Measurements from ENCODE around the gene GP1BB. TPM values are rescaled to one million over a fixed set of nuclear protein-coding genes. Genes with fewer than 3 reads are reported as not detected.

GP1BB gene
- total RNA-seq, 1 donor from 2014 or later: not detected

DNA sequence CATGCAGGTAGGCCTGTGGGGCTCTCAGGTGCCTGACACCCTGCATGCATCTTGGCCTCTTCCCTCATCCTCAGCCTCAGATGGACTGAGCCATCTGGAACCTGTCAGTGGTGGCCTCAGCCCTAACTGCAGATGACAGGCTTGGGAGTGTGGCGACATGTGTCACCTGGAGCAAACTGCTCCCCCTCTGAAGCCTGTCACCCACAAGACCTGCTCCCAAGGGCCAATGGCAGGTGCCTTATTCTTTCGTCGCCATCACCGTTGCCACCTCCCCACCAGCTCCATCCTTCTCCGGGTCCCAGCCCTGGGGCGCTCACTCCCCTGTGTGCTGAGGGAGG lies 12.6 kb upstream of the GP1BB start:
- H3K36me3 ChIP-seq (ENCODE audit: control insufficient read depth, insufficient read depth, low read length): no peaks in the 10 kb centered on the region
- DNase-seq (ENCODE audit: low read depth) (no peak), FAIRE-seq (no peak)
- no peak overlapping the region for H3K4me3 ChIP-seq (ENCODE audit: low read depth, low read length)
- H3K27me3 ChIP-seq (ENCODE audit: control insufficient read depth, insufficient read depth, low read length): no peaks in the 10 kb centered on the region
- TF ChIP-seq, protein P1, sequence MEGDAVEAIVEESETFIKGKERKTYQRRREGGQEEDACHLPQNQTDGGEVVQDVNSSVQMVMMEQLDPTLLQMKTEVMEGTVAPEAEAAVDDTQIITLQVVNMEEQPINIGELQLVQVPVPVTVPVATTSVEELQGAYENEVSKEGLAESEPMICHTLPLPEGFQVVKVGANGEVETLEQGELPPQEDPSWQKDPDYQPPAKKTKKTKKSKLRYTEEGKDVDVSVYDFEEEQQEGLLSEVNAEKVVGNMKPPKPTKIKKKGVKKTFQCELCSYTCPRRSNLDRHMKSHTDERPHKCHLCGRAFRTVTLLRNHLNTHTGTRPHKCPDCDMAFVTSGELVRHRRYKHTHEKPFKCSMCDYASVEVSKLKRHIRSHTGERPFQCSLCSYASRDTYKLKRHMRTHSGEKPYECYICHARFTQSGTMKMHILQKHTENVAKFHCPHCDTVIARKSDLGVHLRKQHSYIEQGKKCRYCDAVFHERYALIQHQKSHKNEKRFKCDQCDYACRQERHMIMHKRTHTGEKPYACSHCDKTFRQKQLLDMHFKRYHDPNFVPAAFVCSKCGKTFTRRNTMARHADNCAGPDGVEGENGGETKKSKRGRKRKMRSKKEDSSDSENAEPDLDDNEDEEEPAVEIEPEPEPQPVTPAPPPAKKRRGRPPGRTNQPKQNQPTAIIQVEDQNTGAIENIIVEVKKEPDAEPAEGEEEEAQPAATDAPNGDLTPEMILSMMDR (IDR thresholded peaks at IDR 0.05; ENCODE audit: insufficient read depth, low read length, severe bottlenecking): no peak

DNA sequence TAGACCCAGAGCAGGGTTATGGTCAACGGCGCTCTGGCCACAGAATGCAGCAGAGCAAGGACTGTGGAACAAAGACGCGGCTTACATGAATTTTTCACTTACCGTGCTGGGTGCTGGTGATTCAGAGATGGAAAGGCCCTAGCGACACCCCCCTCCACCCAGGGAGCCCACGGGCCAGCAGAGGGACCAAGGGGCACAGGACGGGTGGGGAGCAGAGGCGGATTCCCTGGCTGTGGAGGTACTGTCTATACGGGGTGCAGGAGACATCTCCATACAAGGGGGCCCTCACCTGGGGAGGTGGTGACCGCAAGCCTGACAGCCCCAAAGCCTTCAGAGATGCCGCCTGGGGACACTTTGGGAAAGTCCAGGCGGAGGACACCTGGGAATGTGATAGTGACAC lies 10.1 kb upstream of the GP1BB start:
- Histone ChIP-seq H3K27me3 (ENCODE audit: control insufficient read depth, insufficient read depth, low read length) (no peaks in the 10 kb centered on the region), H3K4me3 (ENCODE audit: low read depth, low read length) (no peak overlapping the region), H3K36me3 (ENCODE audit: control insufficient read depth, insufficient read depth, low read length) (no peaks in the 10 kb centered on the region)
- TF ChIP-seq, protein P1 (IDR thresholded peaks at IDR 0.05; ENCODE audit: insufficient read depth, low read length, severe bottlenecking): no peak
- no peak for FAIRE-seq
- DNase-seq (ENCODE audit: low read depth): no peak

DNA sequence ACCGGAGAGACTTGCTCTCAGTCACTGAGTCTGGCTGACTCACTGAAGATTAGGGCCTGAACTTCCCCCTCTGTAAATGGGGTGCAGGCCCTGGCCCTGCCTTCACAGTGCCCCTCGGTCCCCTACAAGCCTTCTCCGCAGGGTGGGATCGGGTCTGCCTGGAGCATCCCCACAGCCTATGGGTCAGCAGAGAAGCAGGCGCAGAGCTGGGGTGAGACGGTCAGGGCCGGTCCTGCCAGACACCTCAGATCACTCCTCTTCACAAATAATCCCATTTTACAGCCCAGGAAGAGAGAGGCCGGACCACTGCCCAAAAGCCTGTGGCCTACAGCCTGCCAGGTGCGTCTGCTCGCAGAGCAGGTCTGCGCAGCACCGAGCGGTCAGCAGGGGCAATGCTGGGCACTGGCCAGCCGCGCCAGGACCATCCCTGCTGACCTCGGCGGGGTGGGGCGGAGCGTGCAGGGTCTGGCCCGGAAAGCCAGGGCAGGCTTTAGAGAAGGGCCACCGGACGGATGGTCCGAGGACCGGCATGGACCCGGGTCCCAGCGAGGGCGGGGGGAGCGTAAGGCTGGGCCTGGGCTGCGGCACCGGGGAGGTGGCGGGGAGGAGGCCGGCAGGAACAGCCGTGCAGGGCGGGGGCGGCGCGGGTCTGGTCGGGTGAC lies 9.6 kb upstream of the GP1BB start:
- H3K27me3 ChIP-seq (ENCODE audit: control insufficient read depth, insufficient read depth, low read length): no peaks in the 10 kb centered on the region
- no peak for FAIRE-seq
- no peaks in the 10 kb centered on the region for H3K36me3 ChIP-seq (ENCODE audit: control insufficient read depth, insufficient read depth, low read length)
- TF ChIP-seq, protein P1 (IDR thresholded peaks at IDR 0.05; ENCODE audit: insufficient read depth, low read length, severe bottlenecking): no peak
- no peak for DNase-seq (ENCODE audit: low read depth)
- peak overlapping the region; percentile 59 for H3K4me3 ChIP-seq (ENCODE audit: low read depth, low read length)

GRCh38 chr22:19714312-19715187 lies 8.8 kb upstream of the GP1BB start, which contains the start of gene SEPTIN5:
Gene SEPTIN5 (plus strand): TSS chr22:19714503. CDS start chr22:19714589, 86 bp downstream.
- DNase-seq (ENCODE audit: low read depth) (no peak), FAIRE-seq (no peak)
- Histone ChIP-seq H3K4me3 (ENCODE audit: low read depth, low read length) (peak within 1 kb of the TSS; percentile 59), H3K27me3 (ENCODE audit: control insufficient read depth, insufficient read depth, low read length) (peaks cover 2% of the 10 kb centered on the region), H3K36me3 (ENCODE audit: control insufficient read depth, insufficient read depth, low read length) (no peaks in the 10 kb centered on the region)
- TF ChIP-seq, protein P1 (IDR thresholded peaks at IDR 0.05; ENCODE audit: insufficient read depth, low read length, severe bottlenecking): no peak

DNA sequence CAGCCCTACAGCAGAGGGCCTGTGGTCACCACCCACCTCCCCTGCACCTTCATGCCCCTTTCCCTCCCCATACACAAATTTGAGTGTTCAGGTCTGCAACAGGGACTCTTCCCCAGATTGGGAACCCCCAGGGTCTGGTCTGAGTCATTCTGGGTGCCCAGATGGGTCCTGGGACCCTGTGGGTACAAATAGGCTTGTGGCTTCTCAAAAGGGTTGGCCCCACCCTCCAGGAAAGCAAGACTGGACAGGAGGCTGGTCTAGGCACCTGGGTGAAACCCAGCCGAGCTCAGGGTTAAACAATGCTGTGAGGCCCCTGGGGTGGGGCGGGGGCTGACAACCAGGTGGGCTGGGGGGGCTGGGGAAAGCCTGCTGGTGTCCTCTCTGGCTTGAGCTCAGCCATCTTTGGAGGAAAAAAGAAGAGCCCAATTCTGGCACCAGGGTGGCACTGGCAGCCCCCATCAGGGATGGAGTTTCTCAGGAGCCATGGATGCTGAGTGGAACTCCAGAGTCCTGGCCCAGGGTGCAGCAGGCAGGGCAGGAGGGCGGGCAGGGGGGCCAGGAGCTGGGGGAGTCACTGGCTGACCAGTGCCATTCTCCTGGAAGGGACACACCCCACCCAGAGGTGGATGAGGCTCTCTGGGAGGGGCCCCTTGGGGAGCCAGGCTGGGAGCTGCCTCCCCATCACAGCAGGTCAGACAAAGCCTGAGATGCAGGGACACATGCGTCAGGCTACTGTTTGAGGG lies 8.0 kb upstream of the GP1BB start:
- FAIRE-seq: no peak
- TF ChIP-seq, protein P1 (IDR thresholded peaks at IDR 0.05; ENCODE audit: insufficient read depth, low read length, severe bottlenecking): no peak
- Histone ChIP-seq H3K36me3 (ENCODE audit: control insufficient read depth, insufficient read depth, low read length) (no peaks in the 10 kb centered on the region), H3K4me3 (ENCODE audit: low read depth, low read length) (peak overlapping the region; percentile 59), H3K27me3 (ENCODE audit: control insufficient read depth, insufficient read depth, low read length) (peaks cover 2% of the 10 kb centered on the region)
- peak; percentile 7 for DNase-seq (ENCODE audit: low read depth)

Measured in bronchial epithelial cell (primary cell).